Fibroblast of lung (primary cell): ENCODE results near the gene PRRC2B.

Source experiments
- CTCF ChIP-seq, 2 donors: IDR thresholded peaks in 1 of 2; conservative IDR thresholded peaks in 1 of 2; 1 replicate in 1 of 2; 2 replicates in 1 of 2; pipeline ENCODE4 v1.5.1; 2011 to 2012; ENCODE audit warnings: low read length in 2 of 2, control low read depth in 1 of 2, inconsistent platforms in 1 of 2, low read depth in 1 of 2, mild to moderate bottlenecking in 1 of 2
- EZH2 ChIP-seq: IDR thresholded peaks from 2 replicates; pipeline ENCODE4 v1.5.1; 2012; ENCODE audit warnings: low read length, control low read depth, mild to moderate bottlenecking; ENCODE audit errors: missing control alignments

GRCh38 chr9:131411719-131412681 lies 18.1 kb downstream of the PRRC2B start:
- TF ChIP-seq CTCF (conservative IDR thresholded peaks at IDR 0.05 in 1 of 2, IDR thresholded peaks at IDR 0.05 in 1 of 2; ENCODE audit: low read depth in 1 of 2, low read length in 2 of 2), result no peak
- TF ChIP-seq EZH2, result no peak
